Measurements from ENCODE around the gene CSNK1G1.

DNA sequence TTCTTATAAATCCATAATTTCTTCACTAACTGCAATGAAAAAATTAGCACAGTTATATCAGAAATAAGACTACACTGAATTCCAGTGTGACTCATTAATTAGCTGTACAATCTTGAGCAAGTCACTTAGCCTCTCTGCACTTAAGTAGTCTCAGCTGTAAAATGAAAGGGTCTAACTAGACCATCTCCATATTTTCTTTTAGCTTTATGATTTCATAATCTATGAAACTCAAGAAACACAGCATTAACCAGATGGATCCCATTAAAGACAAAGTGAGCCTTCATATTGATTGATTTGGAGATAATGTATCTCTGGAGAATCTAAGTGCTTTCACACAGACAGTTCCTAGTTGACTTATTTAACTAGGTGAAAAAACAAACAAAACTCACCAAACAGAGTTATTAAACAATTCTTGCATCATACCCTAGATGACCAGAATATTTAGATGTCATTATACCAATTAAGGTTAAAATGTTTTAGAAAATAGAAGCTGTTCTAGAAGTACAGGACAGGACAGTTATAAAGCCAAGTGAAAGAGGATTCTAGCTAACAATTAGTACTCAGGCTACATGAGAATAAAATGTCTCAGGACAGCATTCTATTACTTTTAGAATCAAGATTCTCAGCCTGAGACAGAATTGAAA lies 11.2 kb downstream of the CSNK1G1 start:
- TF ChIP-seq POLR2A (IDR thresholded peaks at IDR 0.05; ENCODE audit: low read depth, low read length) = no peak
- TF ChIP-seq POLR2AphosphoS5 (IDR thresholded peaks at IDR 0.05; ENCODE audit: low read depth, low read length) = no peak
- no peak for TF ChIP-seq TAF1 (IDR thresholded peaks at IDR 0.05; ENCODE audit: borderline replicate concordance, low read depth, low read length)
